HEK293T (cell line): Measurements from ENCODE around the gene SPSB4.

Source experiments
- ARNT ChIP-seq: fragments of 450-650 bp; IDR thresholded peaks from 2 replicates; pipeline ENCODE4 v1.6.1; 2017; ENCODE audit warnings: mild to moderate bottlenecking
- BHLHE40 ChIP-seq: fragments of 450-650 bp; IDR thresholded peaks from 2 replicates; pipeline ENCODE4 v1.6.1; 2016; ENCODE audit warnings: mild to moderate bottlenecking, moderate library complexity, borderline replicate concordance
- CTBP1 ChIP-seq: fragments of 450-650 bp; IDR thresholded peaks from 2 replicates; pipeline ENCODE4 v1.6.1; 2016; ENCODE audit warnings: borderline replicate concordance
- ELF4 ChIP-seq: fragments of 450-650 bp; IDR thresholded peaks from 2 replicates; pipeline ENCODE4 v1.6.1; 2017; ENCODE audit warnings: antibody characterized with exemption
- FOXA1 ChIP-seq: fragments of 450-650 bp; IDR thresholded peaks from 2 replicates; pipeline ENCODE4 v1.6.1; 2016; ENCODE audit warnings: mild to moderate bottlenecking
- FOXK2 ChIP-seq: fragments of 450-650 bp; IDR thresholded peaks from 2 replicates; pipeline ENCODE4 v1.6.1; 2016; ENCODE audit warnings: mild to moderate bottlenecking
- FOXM1 ChIP-seq: fragments of 450-650 bp; IDR thresholded peaks from 2 replicates; pipeline ENCODE4 v1.6.1; 2017; ENCODE audit warnings: mild to moderate bottlenecking, borderline replicate concordance
- HDGF ChIP-seq: fragments of 450-650 bp; IDR thresholded peaks from 2 replicates; pipeline ENCODE4 v1.6.1; 2017; ENCODE audit warnings: antibody characterized with exemption, borderline replicate concordance
- L3MBTL2 ChIP-seq: fragments of 450-650 bp; conservative IDR thresholded peaks from 2 replicates; pipeline ENCODE4 v1.6.1; 2016; ENCODE audit warnings: mild to moderate bottlenecking
- NFRKB ChIP-seq: fragments of 450-650 bp; IDR thresholded peaks from 2 replicates; pipeline ENCODE4 v1.6.1; 2016; ENCODE audit warnings: mild to moderate bottlenecking, moderate library complexity
- SP1 ChIP-seq: fragments of 450-650 bp; IDR thresholded peaks from 2 replicates; pipeline ENCODE4 v1.6.1; 2017
- SUZ12 ChIP-seq: fragments of 450-650 bp; IDR thresholded peaks from 2 replicates; pipeline ENCODE4 v1.6.1; 2016; ENCODE audit warnings: mild to moderate bottlenecking
- TARDBP ChIP-seq: fragments of 450-650 bp; IDR thresholded peaks from 2 replicates; pipeline ENCODE4 v1.6.1; 2016
- TF ChIP-seq, protein P1 (sequence below): fragments of 450-650 bp; IDR thresholded peaks from 2 replicates; pipeline ENCODE4 v1.6.1; 2016

DNA sequence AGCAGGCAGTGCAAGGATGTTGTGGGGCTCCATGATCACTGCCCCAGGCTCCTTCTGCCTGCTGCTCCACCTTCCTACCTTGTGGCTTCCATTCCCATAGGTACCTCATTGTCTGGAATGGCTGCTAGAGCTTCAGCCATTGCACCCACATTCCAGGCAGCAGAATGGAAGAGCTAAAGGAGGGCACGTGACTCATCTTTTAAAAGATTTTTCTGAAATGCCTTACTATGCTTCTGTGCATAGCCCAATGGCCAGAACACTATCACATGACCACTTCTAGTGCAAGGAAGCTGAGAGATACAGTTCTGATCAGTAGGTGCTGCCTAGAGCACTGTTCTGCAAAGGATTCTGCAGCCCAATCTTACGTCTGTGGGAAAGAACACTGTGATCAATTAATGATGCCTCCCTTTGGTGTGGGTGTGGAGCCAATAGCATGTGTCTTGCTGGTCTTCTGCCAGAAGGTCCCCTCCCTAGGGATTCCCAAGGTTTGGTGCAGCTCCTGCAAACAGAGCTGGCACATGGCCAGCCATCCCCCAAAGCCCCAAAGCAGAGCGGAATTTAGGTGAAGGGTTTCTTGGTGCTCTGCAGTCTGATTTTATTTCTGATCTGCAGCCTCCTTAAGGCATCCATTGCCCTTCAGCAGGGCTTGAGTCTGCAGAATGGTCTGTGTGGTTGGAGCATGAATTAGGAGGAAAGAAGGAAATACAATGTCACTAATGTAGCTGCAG is 34.4 kb downstream of the SPSB4 start:
- TF ChIP-seq HDGF (no peak), FOXM1 (no peak), L3MBTL2 (no peak), ELF4 (no peak), SP1 (no peak), FOXK2 (no peak), FOXA1 (no peak), TARDBP (no peak), CTBP1 (no peak), ARNT (no peak), BHLHE40 (no peak), NFRKB (no peak), SUZ12 (no peak)
- TF ChIP-seq, protein P1, sequence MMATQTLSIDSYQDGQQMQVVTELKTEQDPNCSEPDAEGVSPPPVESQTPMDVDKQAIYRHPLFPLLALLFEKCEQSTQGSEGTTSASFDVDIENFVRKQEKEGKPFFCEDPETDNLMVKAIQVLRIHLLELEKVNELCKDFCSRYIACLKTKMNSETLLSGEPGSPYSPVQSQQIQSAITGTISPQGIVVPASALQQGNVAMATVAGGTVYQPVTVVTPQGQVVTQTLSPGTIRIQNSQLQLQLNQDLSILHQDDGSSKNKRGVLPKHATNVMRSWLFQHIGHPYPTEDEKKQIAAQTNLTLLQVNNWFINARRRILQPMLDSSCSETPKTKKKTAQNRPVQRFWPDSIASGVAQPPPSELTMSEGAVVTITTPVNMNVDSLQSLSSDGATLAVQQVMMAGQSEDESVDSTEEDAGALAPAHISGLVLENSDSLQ = no peak
